NCI-H2196 (cell line): ENCODE measurements around the gene GRIK4.

ENCODE experiments used
- DNase-seq: peaks from one replicate; lab custom pipeline; 2025; ENCODE audit not compliant: unreplicated experiment; lab: John Stamatoyannopoulos, UW

Gene GRIK4

DNA sequence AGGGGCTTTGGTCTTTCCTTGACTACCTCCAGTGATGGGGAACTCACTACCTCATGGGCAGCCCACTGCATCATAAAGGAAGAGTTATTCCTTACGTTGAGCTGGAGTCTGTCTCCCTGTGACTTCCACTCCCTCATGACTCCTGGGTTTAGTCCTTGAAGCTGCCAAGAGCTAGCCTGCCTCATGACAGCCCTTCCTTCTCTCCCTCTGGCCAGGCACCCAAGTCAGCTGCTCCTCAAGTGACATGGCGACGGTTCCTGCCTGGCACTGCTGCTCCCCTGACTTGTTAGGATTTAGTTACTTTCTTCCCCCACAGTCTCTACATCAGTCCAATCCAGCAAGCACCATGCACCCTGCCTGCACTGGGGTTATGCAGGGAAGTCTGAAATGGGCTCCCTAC, 316.3 kb downstream of the GRIK4 start:
- DNase-seq, result no peak

DNA sequence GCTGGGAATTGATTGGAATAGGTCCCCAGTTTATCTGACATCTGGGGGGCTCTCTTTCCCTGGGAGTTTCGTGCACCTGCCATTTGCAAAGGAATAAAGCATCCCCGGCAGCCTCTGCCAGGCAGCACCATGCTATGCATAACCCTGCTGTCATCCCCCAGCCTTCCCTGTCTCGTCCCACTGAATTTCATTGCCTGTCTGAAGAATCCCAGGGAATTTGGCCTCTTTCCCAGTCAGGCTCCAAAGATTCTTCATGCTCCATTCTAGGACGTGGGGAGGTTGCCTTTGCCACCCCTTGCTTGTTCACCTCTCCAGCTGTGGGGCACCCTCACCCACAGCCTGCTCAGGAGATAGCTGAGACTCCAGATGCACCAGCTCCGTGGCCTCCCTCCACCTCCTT, 317.3 kb downstream of the GRIK4 start:
- no peak for DNase-seq

DNA sequence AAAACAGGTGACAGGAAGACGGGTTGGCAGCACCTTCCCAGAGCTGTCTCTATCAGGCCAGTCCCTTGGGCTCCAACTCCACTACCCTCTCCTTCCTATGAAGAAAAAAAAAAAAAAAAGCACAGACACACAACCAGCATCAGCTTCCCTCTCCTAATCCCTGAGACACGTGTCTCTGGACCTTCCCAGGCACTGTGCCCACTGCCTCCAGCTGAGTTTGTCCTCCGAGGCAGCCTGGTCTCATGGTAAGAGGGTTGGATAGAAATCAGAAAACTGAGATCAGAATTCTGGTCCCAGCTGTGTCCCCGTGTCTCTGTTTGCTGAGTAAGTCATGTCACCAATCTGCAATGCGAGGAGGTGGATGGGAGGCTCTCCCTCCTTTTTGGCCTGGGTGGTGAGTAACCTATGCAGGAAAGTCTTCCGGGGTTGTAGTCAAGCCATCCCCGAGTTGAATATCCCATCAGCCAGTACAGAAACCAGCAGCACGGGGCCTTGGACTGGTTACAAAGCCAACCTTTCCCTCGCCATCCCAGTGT, 318.6 kb downstream of the GRIK4 start:
- DNase-seq, result no peak

DNA sequence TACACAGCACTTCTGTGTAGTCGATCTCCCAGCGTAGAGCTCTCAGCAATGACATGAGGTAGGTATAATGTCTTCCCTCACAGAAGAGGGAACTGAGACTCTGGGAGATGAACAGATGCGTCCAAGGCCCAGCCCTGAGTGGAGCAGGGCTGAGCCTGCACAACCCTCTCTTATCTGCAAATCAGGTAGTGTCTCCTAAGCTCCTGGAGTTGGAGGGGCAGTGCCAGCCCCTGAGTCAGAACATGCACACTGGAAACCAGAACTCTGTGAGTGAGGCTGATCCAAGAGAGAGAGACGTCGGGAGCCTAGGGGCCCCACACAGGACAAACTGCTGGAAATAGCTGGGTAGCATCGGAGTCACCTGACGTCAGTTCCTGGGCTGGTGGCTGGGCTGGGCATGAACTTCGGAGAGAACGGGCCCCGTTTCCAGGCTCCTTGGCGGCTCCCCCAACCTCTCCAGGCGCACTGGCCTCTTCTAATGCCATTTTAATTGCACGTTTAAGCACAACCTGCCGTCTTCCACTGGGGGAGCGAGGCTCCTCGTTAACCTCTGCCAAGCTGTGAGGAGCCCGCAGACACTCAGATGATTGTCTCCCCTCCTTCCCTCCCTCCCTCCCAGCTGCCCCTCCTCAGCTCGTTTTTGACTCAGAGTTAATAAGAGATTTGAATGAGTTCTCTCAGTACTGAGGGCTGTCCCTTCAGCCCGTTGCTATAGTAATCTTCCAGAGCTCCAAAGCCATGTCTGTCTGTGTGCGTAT, 321.1 kb downstream of the GRIK4 start:
- DNase-seq, result no peak

DNA sequence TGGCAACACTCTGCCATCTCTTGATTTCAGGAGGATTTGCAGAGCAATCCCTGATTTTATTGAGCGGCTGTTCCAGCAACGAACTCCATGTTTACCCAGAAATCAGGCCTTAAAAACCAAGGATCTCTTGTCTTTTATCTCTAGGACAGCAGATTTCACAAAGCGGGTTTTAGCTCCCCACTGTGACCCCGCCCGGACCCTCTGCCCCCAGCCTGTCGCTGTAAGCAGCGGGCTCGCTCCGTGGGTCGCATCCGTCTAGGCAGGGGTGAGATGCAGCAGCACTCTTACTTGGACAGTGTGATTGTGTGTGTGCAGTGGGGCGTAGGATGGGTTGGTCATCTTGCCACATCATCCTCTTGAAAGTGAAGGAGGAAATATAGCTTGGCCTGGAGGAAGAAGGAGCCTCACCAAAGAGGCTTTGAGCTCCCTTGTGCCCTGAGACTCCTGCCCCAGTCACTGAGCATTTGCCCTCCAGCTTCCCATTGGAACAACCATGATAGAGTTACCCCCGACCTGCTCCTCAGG, 323.2 kb downstream of the GRIK4 start:
- no peak for DNase-seq

DNA sequence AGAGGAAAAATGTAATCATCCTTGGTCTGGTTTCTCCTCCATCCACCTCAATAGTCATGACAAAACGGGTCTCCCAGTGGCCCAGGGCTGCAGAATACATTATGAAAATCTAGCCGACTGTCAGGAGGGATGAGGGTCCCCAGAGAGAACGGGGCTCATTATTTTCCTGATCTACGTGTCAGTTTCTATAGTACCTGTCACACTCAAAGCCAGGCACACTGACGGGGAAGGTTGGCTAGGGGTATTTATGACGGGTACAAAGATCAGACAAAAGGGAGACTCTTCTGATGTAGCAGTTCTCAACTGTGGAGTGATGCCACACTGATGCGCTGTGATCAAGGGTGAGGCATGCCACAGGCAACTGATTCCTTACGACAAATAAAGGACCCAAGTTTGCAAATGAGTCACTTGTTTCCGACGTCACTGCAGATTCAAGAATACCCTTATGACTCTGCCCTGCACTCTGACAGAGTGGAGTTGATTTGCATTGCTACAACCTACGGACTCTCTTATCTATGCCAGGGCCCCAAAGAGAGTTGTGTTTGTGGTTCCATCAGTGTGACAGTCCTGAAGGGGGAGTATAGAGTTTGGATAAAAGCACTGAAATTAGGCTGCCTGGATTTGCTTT, 324.2 kb downstream of the GRIK4 start:
- DNase-seq, result no peak

DNA sequence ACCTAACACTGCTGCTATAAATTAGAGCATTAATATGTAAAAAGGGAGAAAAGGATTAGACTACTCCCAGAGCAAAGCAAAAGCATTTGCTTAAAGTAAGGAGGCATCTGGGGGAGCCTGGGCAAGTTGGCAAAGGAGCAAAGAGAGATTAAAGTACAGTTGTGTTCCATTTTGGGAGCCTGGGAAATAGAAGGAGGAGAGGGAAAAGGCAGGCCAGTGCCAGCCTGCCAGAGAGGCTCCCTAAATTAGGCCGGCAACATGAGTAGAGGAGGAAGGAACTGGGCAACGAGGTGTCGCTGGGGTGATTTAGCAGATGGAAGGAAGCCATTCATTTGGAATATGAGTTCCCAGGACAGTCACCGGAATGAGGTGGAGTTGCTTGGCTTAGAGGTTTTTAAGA, 326.1 kb downstream of the GRIK4 start:
- DNase-seq, result no peak

DNA sequence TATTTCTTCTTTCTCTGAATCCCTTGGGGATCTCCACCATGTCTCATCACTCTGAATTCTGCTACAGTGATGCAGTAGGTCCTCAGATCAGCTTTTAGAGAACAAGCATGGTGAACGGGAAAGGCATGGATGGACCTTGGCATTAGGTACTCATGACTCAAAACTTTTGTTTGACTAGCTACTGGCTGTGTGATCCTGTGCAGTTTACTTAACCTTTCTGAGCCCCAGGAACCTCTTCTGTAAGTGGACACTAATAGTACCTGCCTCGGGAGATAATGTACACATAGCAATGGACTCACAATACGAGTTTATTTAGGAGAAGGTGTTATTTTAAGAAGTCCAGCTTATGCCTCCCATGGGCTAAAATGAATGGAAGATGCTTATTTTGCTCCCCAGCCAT, 327.7 kb downstream of the GRIK4 start:
- DNase-seq, result no peak

DNA sequence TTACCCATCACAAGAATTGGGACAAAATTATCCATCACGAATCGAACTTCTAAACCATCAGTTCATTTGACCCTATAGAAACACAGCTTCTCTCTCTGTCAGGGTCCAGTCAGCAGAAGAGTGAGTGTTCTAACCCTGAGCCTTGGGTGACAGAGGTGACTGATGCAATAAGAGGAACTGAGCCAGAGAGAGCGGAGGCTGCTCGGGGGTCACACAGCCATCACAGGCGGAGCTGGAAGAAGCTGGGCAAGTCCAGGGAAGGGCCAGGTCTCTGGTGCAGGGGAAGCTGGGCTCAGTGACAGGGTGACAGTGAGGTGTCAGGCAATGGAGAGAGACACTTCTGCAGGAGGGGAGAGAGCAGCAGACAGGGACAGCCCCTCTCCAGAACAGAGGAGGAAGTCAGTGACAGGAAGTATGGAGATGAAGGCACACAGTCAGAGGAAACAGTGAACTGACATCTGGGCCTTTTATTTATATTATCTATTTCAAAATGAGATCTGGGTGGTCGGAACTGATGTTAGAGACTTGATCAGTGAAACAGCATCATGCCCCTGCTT, 328.4 kb downstream of the GRIK4 start:
- no peak for DNase-seq

DNA sequence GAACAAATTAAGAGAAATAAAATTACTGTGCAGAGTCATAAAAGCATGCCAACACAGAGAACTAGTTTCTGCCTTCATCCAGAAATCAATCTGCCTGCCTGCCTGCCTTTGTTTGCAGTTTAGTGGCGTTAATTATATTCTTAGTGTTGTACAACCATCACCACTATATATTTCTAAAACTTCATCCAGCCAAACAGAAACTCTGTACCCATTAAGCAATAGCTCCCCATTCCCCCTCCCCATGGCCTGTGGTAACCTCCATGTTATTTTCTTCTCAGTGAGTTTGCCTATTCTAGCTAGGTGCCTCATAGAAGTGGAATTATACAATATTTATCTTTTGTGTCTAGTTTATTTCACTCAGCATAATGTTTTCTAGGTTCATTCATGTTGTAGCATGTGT, 329.1 kb downstream of the GRIK4 start:
- no peak for DNase-seq

DNA sequence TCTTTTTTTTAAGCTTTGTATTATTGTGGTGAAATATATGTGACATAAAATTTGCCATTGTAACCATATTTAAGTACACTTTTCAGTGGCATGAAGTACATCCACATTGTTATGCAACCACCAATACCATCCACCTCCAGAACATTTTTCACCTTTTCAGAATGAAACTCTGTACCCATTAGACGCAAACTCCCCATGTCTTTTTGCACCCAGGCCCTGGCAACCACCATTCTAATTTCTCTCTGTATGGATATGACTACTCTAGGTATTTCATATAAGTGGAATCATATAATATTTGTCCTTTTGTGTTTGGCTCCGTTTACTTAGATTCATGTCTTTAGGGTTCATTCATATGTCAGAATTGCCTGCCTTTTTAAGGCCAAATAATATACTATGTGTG, 329.5 kb downstream of the GRIK4 start:
- no peak for DNase-seq

DNA sequence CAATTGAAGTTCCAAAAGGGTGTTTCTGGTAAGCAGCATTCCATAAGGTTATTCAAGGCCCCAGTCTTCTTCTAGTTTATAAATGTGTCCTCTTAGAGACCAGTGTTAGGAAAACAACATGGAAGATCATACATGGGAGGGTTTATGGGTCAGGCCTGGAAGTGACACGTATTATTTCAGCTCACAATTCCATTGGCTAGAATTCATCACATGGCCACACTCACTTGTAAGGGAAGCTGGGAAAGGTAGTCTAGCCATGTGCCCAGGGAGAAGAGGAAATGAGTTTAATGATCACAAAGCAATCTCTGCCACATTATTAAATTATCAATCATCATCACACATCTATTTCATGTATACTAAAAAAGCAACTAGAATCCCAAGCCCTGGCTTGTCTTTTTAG, 330.6 kb downstream of the GRIK4 start:
- no peak for DNase-seq

DNA sequence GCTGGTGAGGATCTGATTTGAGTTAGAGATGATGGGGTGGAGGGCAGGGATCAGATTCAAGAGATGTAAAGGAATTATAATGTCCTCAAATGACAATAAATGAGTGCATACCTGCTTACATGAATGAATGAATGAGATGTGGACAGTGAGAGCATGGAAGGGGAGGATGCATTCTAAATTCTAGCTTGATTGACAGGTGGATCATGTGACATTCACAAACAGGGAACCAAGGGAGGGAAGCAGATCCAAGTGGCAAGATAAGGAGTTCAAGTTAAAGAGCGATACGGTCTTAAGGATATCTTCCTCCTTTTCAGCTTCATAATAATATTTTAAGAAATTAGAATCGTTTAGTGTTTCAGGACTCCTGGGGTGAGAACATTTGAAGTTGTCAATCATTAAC, 341.9 kb downstream of the GRIK4 start:
- no peak for DNase-seq

DNA sequence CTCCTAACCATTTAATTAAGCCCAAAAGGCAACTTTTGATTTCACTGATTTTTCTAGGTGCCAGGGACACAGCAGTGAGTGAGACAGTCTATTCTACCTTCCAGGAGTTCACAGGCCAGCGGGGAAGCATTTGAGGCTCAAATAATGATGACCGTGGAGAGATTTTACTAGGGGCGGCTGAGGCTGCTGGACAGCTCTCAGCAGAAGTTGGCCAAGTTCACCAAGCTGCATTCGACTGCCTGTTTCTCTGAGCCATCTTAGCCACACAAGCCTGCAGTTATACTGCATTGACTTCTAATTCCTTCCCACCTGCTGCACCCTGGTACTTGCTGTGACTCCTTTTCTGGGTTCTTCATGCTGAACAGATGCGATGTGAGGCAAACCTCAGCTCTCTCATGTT, 343.4 kb downstream of the GRIK4 start:
- no peak for DNase-seq

DNA sequence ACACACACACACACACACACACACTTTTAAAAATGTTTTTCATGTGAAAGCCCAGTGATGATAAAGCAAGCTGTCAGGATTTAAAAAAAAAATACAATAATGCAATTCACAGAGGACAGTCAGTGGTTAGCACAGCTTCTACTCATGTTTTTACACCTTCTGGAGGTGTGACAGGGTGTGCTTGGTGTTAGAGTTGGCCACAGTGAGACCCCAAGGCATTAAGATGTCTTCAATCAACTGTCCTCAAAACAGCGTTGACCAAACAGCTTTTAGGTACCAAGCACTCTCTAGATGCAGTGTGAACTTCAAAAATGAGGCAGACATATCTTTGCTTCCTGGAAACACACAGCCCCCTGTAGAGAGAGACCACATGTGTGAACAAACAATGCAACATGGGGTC, 346.0 kb downstream of the GRIK4 start:
- no peak for DNase-seq

DNA sequence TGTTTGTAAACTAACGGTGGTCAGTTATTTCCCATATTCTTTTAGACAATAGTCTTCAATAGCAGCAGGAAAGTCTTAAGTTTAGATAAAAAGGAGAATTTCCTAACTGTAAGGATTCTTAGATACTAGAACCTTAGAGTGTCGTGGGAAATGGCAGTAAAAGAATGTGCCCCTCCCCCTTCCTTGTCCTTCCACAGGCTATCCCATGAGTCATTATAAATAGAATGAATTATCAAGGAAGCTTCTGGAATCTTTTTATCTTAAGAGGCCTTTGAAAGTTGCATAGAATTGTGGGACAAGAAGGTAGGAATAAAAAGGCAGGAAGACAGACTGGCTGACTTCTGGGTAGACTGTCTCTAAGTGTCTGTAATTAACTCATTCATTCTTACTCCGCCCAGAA, 347.2 kb downstream of the GRIK4 start:
- DNase-seq, result no peak

DNA sequence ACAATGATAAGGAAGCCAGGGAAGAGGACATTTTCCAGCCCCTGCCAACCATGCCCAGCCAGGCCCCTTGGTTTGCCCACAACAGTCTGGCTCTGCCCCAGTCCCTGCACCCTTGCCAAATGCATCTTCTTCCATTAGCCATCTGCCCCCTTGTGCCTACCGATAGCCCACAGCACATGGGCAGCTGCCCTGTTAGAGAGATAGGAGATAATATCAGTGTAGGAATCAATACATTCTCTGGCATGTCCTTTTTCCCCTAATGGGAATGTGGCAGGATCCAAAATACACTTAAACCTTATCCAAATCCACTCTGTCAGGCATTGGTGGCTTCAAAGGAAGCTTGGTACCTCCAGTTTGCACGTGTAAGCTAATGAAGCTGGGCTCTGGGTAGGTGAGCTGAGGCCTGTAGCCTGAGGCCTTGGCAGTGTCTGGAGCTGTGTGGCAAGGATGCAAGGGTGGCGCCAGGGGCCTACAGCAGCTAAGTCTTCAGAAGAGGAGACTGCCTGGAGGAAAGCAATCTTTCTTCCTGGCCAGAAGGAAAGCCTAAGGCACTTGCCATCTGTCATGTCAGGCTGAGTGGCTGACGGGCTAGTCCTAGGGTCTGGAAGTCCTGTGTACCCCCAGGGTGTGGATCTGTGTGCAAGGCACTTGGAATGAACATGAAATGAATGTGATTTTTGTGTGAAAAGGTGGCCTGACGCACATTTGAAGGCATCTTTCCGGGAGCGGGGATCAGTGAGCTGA, 348.2 kb downstream of the GRIK4 start:
- DNase-seq, result no peak

DNA sequence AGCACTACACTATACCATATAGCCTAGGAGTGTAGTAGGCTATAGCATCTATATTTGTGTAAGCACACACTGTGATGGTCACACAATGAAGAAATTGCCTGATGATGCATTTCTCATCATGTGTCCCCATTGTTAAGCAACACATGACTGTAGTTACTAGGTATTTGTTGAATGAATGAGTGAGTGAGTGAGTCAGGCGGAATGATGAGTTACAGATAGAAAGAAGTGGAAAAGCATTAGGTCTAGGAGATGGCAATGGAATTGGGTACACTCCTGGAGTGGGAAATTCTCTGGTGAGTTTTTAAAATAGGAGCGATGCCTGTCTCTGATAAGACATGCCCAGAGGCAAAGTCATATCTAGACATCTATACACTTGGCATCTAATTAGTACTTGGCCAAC, 351.8 kb downstream of the GRIK4 start:
- DNase-seq, result no peak

DNA sequence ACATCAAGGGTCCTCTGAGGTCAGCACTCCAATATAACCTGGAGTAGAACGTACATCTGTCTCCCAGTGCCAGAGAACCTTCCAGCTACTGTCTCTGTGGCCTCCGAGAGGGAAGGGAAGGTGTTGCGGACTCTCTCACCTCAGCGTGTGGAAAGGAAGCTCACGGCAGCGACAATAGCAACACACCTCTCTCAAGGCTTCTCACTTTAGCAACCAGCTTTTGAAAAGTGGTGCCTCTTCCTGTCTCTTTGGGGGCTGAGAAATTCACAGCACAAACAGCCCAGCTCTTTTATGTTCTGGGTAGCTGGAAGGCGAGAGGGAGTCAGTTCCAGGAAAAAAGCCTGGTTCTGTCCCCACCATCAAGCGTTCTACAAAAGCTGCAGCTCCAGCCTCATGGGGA, 355.5 kb downstream of the GRIK4 start:
- no peak for DNase-seq

DNA sequence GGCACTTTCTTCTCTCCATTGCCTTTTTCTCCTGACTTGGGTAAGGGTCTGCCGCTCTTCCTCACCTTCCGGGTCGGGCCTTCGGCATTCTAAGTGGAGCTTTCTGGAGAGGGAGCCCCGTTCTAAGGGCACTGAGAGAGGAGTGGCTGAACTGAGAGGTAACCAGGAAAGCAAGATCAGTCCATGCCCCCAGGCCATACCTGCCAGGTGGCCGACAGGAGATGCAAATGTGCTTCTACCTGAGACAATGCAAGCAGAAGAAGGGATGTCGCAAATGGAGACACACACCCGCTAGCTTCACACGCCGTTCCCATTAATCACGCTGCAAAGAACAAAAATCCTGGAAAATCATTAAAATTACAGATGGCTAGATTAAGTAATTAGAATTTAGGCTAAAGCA, 356.0 kb downstream of the GRIK4 start:
- DNase-seq, result no peak

DNA sequence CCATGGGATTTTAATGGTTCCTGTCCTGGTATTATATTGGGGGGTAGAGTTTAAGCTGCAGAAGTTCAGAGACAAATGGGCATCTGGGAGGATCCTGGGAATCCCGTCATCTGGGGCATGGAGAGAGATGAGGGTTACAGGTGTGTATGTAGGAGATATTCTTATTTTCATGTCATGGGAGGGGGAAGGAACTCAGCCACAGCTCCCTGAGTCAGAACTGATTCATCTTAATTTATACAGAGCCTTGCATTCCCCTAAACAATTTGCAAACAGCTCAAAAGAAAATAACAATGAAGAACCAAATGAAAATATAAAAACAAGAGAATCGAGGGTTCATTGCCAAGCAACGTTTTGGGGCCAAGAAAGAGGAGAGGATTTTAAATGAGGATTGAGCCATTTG, 356.4 kb downstream of the GRIK4 start:
- DNase-seq, result no peak

DNA sequence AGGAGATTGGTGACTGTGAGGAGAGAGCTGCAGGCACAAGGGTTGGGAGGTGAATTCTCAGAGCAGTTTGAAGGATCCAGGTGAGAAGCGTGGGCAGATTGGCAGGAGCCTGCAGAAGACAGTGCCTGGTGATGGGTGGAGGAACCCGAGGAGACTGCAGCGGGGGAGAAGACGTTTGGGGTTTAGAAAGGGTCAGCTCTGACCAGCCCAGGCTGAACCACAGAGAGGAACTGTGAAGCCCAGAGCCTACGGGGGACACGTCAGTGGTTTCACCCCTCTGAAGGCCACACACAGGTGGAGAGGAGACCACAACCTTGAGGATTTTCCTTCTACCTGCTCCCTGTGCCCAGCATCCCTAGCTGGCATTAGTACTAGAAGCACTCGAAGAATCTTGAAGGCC, 357.5 kb downstream of the GRIK4 start:
- DNase-seq, result no peak
